HCT116 (cell line): Measurements from ENCODE around the gene C3orf20. TPM values are rescaled to one million over a fixed set of nuclear protein-coding genes. Genes with fewer than 3 reads are reported as not detected.

Experiments
- ATAC-seq: fragments of 200-7000 bp; cut with Tn5 transposase; 2 replicates; pipeline ENCODE4 v1.9.1; 2020; ENCODE audit warnings: mild to moderate bottlenecking, moderate library complexity
- BruUV-seq: library from RNA; stranded (reverse); fragments of 400-500 nt; replicated peaks from 2 replicates; lab custom pipeline; 2021; lab: Mats Ljungman, UMichigan
- CTCF ChIA-PET: fragments of 300-600 bp; sonication (Branson Sonifier 250); formaldehyde crosslinking; loops from one replicate; lab custom pipeline; 2021; ENCODE audit warnings: antibody characterized with exemption; lab: Charles Lee
- POLR2A ChIA-PET: fragments of 300-600, 350-600 bp; sonication (Branson Sonifier 250); formaldehyde crosslinking; loops from one replicate; lab custom pipeline; 2021; ENCODE audit warnings: antibody characterized with exemption; lab: Charles Lee
- RAD21 ChIA-PET, 2 experiments: fragments of 300-600 bp; sonication (Branson Sonifier 250); formaldehyde crosslinking; loops; one replicate each; lab custom pipeline; 2023; ENCODE audit warnings: low total read pairs in 2 of 2; ENCODE audit not compliant: uncharacterized antibody in 2 of 2, unreplicated experiment in 2 of 2, low non-redundant PET in 1 of 2; lab: Charles Lee
- DNase-seq: peaks from one replicate; pipeline ENCODE4 v3.0.0-alpha.2; 2010; ENCODE audit warnings: low read depth, low spot score
- H2AFZ ChIP-seq: fragments of 200-600 bp; shearing (Covaris generic), sonication (generic); 2 replicates; pipeline ENCODE4 v1.6.1; 2017; ENCODE audit warnings: low read depth, mixed run types, mixed read lengths, antibody characterized with exemption, low read length; ENCODE audit not compliant: poor library complexity, severe bottlenecking
- H3K27ac ChIP-seq: 2 replicates; pipeline ENCODE4 v1.5.1; 2012; ENCODE audit warnings: low read depth, low read length
- H3K27me3 ChIP-seq: fragments of 200-600 bp; sonication (generic); 2 replicates; pipeline ENCODE4 v1.6.1; 2016; ENCODE audit warnings: mixed run types, low read length, mixed read lengths; ENCODE audit not compliant: insufficient read depth
- H3K36me3 ChIP-seq, 2 experiments: fragments of 200-500 bp in 1 of 2; fragments of 200-600 bp in 1 of 2; sonication (Bioruptor generic) in 1 of 2; sonication (generic) in 1 of 2; 2 replicates each; pipeline versions ENCODE4 v1.5.1 to v1.6.1; 2014 to 2016; ENCODE audit warnings: low read length in 2 of 2, inconsistent platforms in 1 of 2, mixed read lengths in 1 of 2, mixed run types in 1 of 2; ENCODE audit not compliant: insufficient read depth in 2 of 2, control insufficient read depth in 1 of 2
- H3K4me1 ChIP-seq, 2 experiments: fragments of 200-600 bp in 1 of 2; sonication (generic) in 1 of 2; 2 replicates each; pipeline versions ENCODE4 v1.5.1 to v1.6.1; 2012 to 2017; ENCODE audit warnings: low read length in 2 of 2, inconsistent platforms in 1 of 2, mild to moderate bottlenecking in 1 of 2, mixed read lengths in 1 of 2, mixed run types in 1 of 2, moderate library complexity in 1 of 2; ENCODE audit not compliant: insufficient read depth in 2 of 2, control insufficient read depth in 1 of 2
- H3K4me2 ChIP-seq: fragments of 200-600 bp; sonication (generic); 2 replicates; pipeline ENCODE4 v1.6.1; 2017; ENCODE audit warnings: mixed run types, low read length, mixed read lengths
- H3K4me3 ChIP-seq, 2 experiments: fragments of 200-600 bp in 1 of 2; sonication (generic) in 1 of 2; replicated peaks in 1 of 2; 2 replicates each; pipeline ENCODE4 v1.5.1; 2011 to 2016; ENCODE audit warnings: low read length in 2 of 2, control low read depth in 1 of 2, low read depth in 1 of 2, mild to moderate bottlenecking in 1 of 2, mixed read lengths in 1 of 2, mixed run types in 1 of 2
- H3K79me2 ChIP-seq: fragments of 200-600 bp; sonication (generic); 2 replicates; pipeline ENCODE4 v1.6.1; 2017; ENCODE audit warnings: mild to moderate bottlenecking, mixed run types, low read length, moderate library complexity, mixed read lengths; ENCODE audit not compliant: insufficient read depth
- H3K9ac ChIP-seq: fragments of 200-600 bp; sonication (generic); 2 replicates; pipeline ENCODE4 v1.6.1; 2016; ENCODE audit warnings: low read length, mixed read lengths
- H3K9me2 ChIP-seq: fragments of 200-600 bp; sonication (generic), shearing (Covaris generic); 2 replicates; pipeline ENCODE4 v1.6.1; 2017; ENCODE audit warnings: mixed run types, mild to moderate bottlenecking, moderate library complexity; ENCODE audit not compliant: insufficient read depth
- H3K9me3 ChIP-seq, 2 experiments: fragments of 200-500 bp in 1 of 2; fragments of 200-600 bp in 1 of 2; sonication (Bioruptor generic) in 1 of 2; sonication (generic) in 1 of 2; 2 replicates each; pipeline ENCODE4 v1.6.1; 2014 to 2017; ENCODE audit warnings: low read length in 2 of 2, mixed read lengths in 2 of 2, inconsistent platforms in 1 of 2, low read depth in 1 of 2, mild to moderate bottlenecking in 1 of 2, mixed run types in 1 of 2, moderate library complexity in 1 of 2; ENCODE audit not compliant: control insufficient read depth in 1 of 2, insufficient read depth in 1 of 2
- H4K20me1 ChIP-seq: fragments of 200-600 bp; sonication (generic), shearing (Covaris generic); 2 replicates; pipeline ENCODE4 v1.6.1; 2017; ENCODE audit warnings: mixed run types, mild to moderate bottlenecking, moderate library complexity; ENCODE audit not compliant: insufficient read depth
- CBX3 ChIP-seq: IDR thresholded peaks from 2 replicates; pipeline ENCODE4 v1.6.1; 2012; ENCODE audit warnings: low read depth
- ELF1 ChIP-seq: IDR thresholded peaks from 2 replicates; pipeline ENCODE4 v1.6.1; 2012; ENCODE audit warnings: low read depth, borderline replicate concordance
- EZH2phosphoT487 ChIP-seq: fragments of 200-600 bp; IDR thresholded peaks from 2 replicates; pipeline ENCODE4 v1.6.1; 2018; ENCODE audit warnings: antibody characterized with exemption, borderline replicate concordance
- FOSL1 ChIP-seq: IDR thresholded peaks from 2 replicates; pipeline ENCODE4 v1.6.1; 2012; ENCODE audit warnings: low read depth
- JUND ChIP-seq: IDR thresholded peaks from 2 replicates; pipeline ENCODE4 v1.6.1; 2012
- POLR2A ChIP-seq: IDR thresholded peaks from 2 replicates; pipeline ENCODE4 v1.7.0; 2011; ENCODE audit warnings: borderline replicate concordance; ENCODE audit not compliant: insufficient read depth, insufficient read length; ENCODE audit errors: extremely low read depth
- SIN3A ChIP-seq: IDR thresholded peaks from 2 replicates; pipeline ENCODE4 v1.6.1; 2012; ENCODE audit warnings: low read depth
- SP1 ChIP-seq: IDR thresholded peaks from 2 replicates; pipeline ENCODE4 v1.6.1; 2012; ENCODE audit warnings: low read depth
- YY1 ChIP-seq: IDR thresholded peaks from 2 replicates; pipeline ENCODE4 v1.6.1; 2011; ENCODE audit warnings: low read length, low read depth, moderate library complexity, mild to moderate bottlenecking; ENCODE audit not compliant: insufficient replicate concordance; ENCODE audit errors: extremely low read depth
- intact Hi-C: fragments of 100-400 bp; cut with micrococcal nuclease; formaldehyde crosslinking; loops from 2 replicates; pipeline ENCODE4 v1.10.0; 2022
- total RNA-seq: library from RNA; stranded (reverse); gene quantifications from one replicate; pipeline ENCODE4 v1.2.1, GENCODE V29; 2021; ENCODE audit not compliant: unreplicated experiment
- TF ChIP-seq, protein P1 (sequence below): IDR thresholded peaks from 2 replicates; pipeline ENCODE4 v1.6.1; 2012
- TF ChIP-seq, protein P2 (sequence below): IDR thresholded peaks from 2 replicates; pipeline ENCODE4 v1.6.1; 2012
- TF ChIP-seq, protein P3 (sequence below), 3 experiments: fragments of 200-600 bp in 1 of 3; sonication (generic) in 1 of 3; IDR thresholded peaks in 2 of 3; conservative IDR thresholded peaks in 1 of 3; 2 replicates each; pipeline ENCODE4 v1.5.1; 2012 to 2017; ENCODE audit warnings: low read depth in 2 of 3, low read length in 2 of 3, antibody characterized with exemption in 1 of 3, borderline replicate concordance in 1 of 3, control low read depth in 1 of 3, mild to moderate bottlenecking in 1 of 3, mixed read lengths in 1 of 3, mixed run types in 1 of 3, moderate library complexity in 1 of 3; ENCODE audit not compliant: insufficient read depth in 1 of 3
- TF ChIP-seq, protein P4 (sequence below): IDR thresholded peaks from 2 replicates; pipeline ENCODE4 v1.6.1; 2011; ENCODE audit warnings: mild to moderate bottlenecking, low read length, moderate library complexity; ENCODE audit not compliant: insufficient replicate concordance; ENCODE audit errors: extremely low read depth

The C3orf20 gene
- total RNA-seq, 1 experiment from 2014 or later: 0.20 TPM

DNA sequence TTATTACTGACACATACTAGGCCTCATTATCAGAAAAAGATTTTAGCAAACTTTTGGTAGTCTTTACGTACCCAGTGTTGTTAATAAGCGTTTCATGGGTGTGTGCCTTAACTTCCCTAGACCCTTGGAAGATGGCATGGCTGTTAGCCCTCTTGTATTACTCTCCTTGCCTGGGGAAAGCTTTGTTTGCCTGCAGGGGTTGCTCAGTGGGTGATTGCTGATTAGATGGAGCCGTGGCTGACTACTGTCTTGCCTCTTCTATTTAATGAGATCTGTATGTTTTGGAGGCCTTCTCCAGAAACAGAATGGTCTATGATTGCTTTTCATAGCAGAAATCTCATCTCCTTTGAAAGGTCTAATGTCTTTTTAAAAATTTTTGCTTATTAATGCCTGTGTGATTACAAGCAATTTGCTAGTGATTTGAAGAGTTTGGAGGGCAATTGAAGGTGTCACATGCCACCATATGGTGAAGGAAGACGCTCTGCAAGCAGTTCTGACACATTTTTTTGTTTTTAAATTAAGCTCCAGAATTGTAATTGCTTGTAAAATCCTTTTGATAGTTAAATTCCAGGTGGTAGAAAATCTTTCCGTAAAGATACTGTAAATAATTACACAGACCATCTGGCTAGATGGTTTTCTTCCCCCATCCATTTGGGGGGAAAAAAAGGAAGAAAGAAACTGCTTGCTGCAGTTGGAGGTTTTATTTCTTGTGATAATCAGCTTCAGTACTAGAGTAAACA, 11.4 kb upstream of the C3orf20 start:
- Histone ChIP-seq H3K9me2 (no peaks in the 10 kb centered on the region), H3K9me3 (no peaks in the 10 kb centered on the region), H3K27ac (no peak overlapping the region), H3K9ac (no peak overlapping the region), H3K4me3 (no peak overlapping the region), H3K79me2 (no peaks in the 10 kb centered on the region), H3K36me3 (peaks cover 74 to 78% of the 10 kb centered on the region in 2 experiments), H4K20me1 (no peaks in the 10 kb centered on the region), H3K4me1 (no peaks in the 10 kb centered on the region), H2AFZ (no peak overlapping the region), H3K27me3 (no peaks in the 10 kb centered on the region), H3K4me2 (no peak overlapping the region)
- intact Hi-C loops: no loop called here
- CTCF ChIA-PET: interaction anchor here (0.8 kb wide), 1 partner anchor 118 kb away, joined by 3 read pairs; no protein-coding TSS in a partner anchor
- DNase-seq: no peak
- no peak for ATAC-seq
- no peak for TF ChIP-seq POLR2A
- TF ChIP-seq, protein P1, sequence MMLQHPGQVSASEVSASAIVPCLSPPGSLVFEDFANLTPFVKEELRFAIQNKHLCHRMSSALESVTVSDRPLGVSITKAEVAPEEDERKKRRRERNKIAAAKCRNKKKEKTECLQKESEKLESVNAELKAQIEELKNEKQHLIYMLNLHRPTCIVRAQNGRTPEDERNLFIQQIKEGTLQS: no peak
- TF ChIP-seq, protein P2, sequence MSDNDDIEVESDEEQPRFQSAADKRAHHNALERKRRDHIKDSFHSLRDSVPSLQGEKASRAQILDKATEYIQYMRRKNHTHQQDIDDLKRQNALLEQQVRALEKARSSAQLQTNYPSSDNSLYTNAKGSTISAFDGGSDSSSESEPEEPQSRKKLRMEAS: no peak
- POLR2A ChIA-PET: no interaction called here
- RAD21 ChIA-PET: no interaction called here
- BruUV-seq: no TSS peak

DNA sequence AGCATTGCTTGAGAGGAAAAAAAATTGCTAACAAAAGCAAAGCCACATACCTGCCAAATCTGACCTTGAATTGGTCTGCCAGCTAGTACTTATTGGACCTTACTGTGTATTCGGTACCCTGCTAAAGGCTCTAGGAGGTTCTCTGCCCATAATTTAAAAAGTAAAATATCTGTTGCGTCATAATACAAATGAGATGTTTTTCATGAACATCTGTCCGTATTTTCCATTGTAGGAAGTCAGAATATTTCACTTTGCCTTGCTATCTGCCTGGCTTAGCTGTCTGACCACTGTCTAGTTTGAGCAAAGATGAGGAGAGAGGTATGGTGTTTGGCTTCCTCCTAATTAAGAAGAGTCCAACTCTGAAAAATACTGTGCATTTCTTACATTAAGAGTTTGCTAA, 10.8 kb upstream of the C3orf20 start:
- Histone ChIP-seq H3K27me3 (no peaks in the 10 kb centered on the region), H3K4me1 (no peaks in the 10 kb centered on the region), H3K4me2 (no peak overlapping the region), H3K9ac (no peak overlapping the region), H3K27ac (no peak overlapping the region), H4K20me1 (no peaks in the 10 kb centered on the region), H3K79me2 (no peaks in the 10 kb centered on the region), H2AFZ (no peak overlapping the region), H3K9me2 (no peaks in the 10 kb centered on the region), H3K36me3 (peaks cover 73 to 74% of the 10 kb centered on the region in 2 experiments), H3K4me3 (no peak overlapping the region), H3K9me3 (no peaks in the 10 kb centered on the region)
- no TSS peak for BruUV-seq
- no peak for DNase-seq
- CTCF ChIA-PET: interaction anchor here (0.8 to 1.3 kb wide), 2 partner anchors 10 to 117 kb away, joined by 3 read pairs; no protein-coding TSS in a partner anchor
- no peak for ATAC-seq
- intact Hi-C loops: no loop called here
- RAD21 ChIA-PET: no interaction called here
- POLR2A ChIA-PET: no interaction called here
- TF ChIP-seq SP1 (no peak), JUND (no peak), ELF1 (no peak), CBX3 (no peak), YY1 (no peak), EZH2phosphoT487 (no peak), POLR2A (no peak), FOSL1 (no peak), SIN3A (no peak)
- TF ChIP-seq, protein P2: no peak
- TF ChIP-seq, protein P1: no peak
- TF ChIP-seq, protein P3, sequence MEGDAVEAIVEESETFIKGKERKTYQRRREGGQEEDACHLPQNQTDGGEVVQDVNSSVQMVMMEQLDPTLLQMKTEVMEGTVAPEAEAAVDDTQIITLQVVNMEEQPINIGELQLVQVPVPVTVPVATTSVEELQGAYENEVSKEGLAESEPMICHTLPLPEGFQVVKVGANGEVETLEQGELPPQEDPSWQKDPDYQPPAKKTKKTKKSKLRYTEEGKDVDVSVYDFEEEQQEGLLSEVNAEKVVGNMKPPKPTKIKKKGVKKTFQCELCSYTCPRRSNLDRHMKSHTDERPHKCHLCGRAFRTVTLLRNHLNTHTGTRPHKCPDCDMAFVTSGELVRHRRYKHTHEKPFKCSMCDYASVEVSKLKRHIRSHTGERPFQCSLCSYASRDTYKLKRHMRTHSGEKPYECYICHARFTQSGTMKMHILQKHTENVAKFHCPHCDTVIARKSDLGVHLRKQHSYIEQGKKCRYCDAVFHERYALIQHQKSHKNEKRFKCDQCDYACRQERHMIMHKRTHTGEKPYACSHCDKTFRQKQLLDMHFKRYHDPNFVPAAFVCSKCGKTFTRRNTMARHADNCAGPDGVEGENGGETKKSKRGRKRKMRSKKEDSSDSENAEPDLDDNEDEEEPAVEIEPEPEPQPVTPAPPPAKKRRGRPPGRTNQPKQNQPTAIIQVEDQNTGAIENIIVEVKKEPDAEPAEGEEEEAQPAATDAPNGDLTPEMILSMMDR (IDR thresholded peaks at IDR 0.05 in 2 of 3, conservative IDR thresholded peaks at IDR 0.05 in 1 of 3; ENCODE audit: borderline replicate concordance in 1 of 3, insufficient read depth in 1 of 3, low read depth in 2 of 3, low read length in 2 of 3): no peak
- TF ChIP-seq, protein P4, sequence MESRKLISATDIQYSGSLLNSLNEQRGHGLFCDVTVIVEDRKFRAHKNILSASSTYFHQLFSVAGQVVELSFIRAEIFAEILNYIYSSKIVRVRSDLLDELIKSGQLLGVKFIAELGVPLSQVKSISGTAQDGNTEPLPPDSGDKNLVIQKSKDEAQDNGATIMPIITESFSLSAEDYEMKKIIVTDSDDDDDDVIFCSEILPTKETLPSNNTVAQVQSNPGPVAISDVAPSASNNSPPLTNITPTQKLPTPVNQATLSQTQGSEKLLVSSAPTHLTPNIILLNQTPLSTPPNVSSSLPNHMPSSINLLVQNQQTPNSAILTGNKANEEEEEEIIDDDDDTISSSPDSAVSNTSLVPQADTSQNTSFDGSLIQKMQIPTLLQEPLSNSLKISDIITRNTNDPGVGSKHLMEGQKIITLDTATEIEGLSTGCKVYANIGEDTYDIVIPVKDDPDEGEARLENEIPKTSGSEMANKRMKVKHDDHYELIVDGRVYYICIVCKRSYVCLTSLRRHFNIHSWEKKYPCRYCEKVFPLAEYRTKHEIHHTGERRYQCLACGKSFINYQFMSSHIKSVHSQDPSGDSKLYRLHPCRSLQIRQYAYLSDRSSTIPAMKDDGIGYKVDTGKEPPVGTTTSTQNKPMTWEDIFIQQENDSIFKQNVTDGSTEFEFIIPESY: no peak
